A673 (cell line): ENCODE measurements around the gene SLC8A2. TPM values are rescaled to one million over a fixed set of nuclear protein-coding genes. Genes with fewer than 3 reads are reported as not detected.

Experiments used
- BruUV-seq: library from RNA; stranded (reverse); fragments of 400-500 nt; replicated peaks from 2 replicates; lab custom pipeline; 2021; lab: Mats Ljungman, UMichigan
- CTCF ChIA-PET: fragments of 300-600 bp; sonication (Branson Sonifier 250); formaldehyde crosslinking; loops from one replicate; lab custom pipeline; 2022; ENCODE audit warnings: antibody characterized with exemption; lab: Charles Lee
- POLR2A ChIA-PET: fragments of 300-600 bp; sonication (Branson Sonifier 250); formaldehyde crosslinking; loops from one replicate; lab custom pipeline; 2022; ENCODE audit warnings: antibody characterized with exemption; ENCODE audit not compliant: low non-redundant PET; lab: Charles Lee
- DNase-seq: peaks from one replicate; pipeline ENCODE4 v3.0.0-alpha.2; 2015; ENCODE audit warnings: low spot score
- H3K27ac ChIP-seq: fragments of 200-600 bp; sonication (generic); 2 replicates; pipeline ENCODE4 v1.5.1; 2016; ENCODE audit warnings: mixed run types, low read depth, mild to moderate bottlenecking, mixed read lengths, antibody characterized with exemption, low read length; ENCODE audit not compliant: poor library complexity, severe bottlenecking
- H3K27me3 ChIP-seq: fragments of 200-600 bp; sonication (generic); replicated peaks from 2 replicates; pipeline ENCODE4 v1.6.1; 2017; ENCODE audit warnings: mixed run types, low read depth, mild to moderate bottlenecking, mixed read lengths, antibody characterized with exemption, low read length; ENCODE audit not compliant: insufficient read depth, poor library complexity
- H3K36me3 ChIP-seq: fragments of 200-600 bp; sonication (generic); 2 replicates; pipeline ENCODE4 v1.6.1; 2016; ENCODE audit warnings: mixed run types, mild to moderate bottlenecking, mixed read lengths, antibody characterized with exemption, low read length; ENCODE audit not compliant: insufficient read depth, poor library complexity, severe bottlenecking
- H3K4me1 ChIP-seq: fragments of 200-600 bp; sonication (generic); 2 replicates; pipeline ENCODE4 v1.6.1; 2017; ENCODE audit warnings: mixed run types, mild to moderate bottlenecking, mixed read lengths, antibody characterized with exemption, low read length; ENCODE audit not compliant: insufficient read depth, poor library complexity, severe bottlenecking
- H3K4me3 ChIP-seq: fragments of 200-600 bp; sonication (generic); 2 replicates; pipeline ENCODE4 v1.5.1; 2016; ENCODE audit warnings: low read depth, mixed run types, mild to moderate bottlenecking, mixed read lengths, low read length; ENCODE audit not compliant: poor library complexity, severe bottlenecking
- H3K9me3 ChIP-seq: fragments of 200-600 bp; sonication (generic); 2 replicates; pipeline ENCODE4 v1.6.1; 2016; ENCODE audit warnings: mixed run types, low read depth, mild to moderate bottlenecking, mixed read lengths, antibody characterized with exemption, low read length; ENCODE audit not compliant: poor library complexity, severe bottlenecking
- CTCF ChIP-seq: fragments of 300-800, 200-600 bp; sonication (generic); conservative IDR thresholded peaks from 2 replicates; pipeline ENCODE4 v1.5.1; 2017; ENCODE audit warnings: low read depth, mild to moderate bottlenecking, antibody characterized with exemption, low read length, moderate library complexity, mixed read lengths
- EZH2 ChIP-seq: fragments of 200-600 bp; sonication (generic); IDR thresholded peaks from 2 replicates; pipeline ENCODE4 v1.6.1; 2017; ENCODE audit warnings: borderline replicate concordance, low read depth, mild to moderate bottlenecking, mixed read lengths, antibody characterized with exemption, low read length; ENCODE audit not compliant: poor library complexity, severe bottlenecking
- intact Hi-C: fragments of 100-400 bp; cut with micrococcal nuclease; formaldehyde crosslinking; loops from one replicate; pipeline ENCODE4 v1.10.0; 2022; ENCODE audit not compliant: unreplicated experiment
- total RNA-seq: library from RNA; stranded (reverse); gene quantifications from 2 replicates; pipeline ENCODE4 v1.2.3, GENCODE V29; 2021

Gene SLC8A2
- total RNA-seq, 1 experiment from 2014 or later, result 3.2 TPM

DNA sequence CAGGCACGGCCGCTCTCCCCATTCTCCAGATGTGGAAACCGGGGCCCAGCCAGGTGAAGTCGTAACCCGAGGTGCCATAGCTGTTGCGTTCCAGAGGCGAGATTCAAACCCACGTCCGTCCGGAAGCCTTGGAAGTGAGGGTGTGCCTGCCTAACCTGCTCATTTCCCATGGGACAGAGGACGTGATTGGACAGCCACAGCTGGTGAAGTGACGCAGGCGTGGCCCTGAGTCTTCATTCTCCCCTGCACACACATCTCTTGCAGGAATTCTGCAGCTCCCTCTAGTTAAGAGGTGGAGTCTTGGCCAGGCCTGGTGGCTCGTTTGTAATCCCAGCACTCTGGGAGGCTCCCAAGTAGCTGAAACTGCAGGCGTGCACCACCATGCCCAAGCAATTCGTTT lies 69.2 kb downstream of the SLC8A2 start:
- BruUV-seq, result no TSS peak
- no peaks in the 10 kb centered on the region for H3K36me3 ChIP-seq
- no peaks in the 10 kb centered on the region for H3K27me3 ChIP-seq
- CTCF ChIA-PET, result interaction anchor here (0.6 kb wide), 1 partner anchor 196 kb away, joined by 4 read pairs; no protein-coding TSS in a partner anchor
- no peak overlapping the region for H3K4me3 ChIP-seq
- H3K4me1 ChIP-seq, result no peaks in the 10 kb centered on the region
- DNase-seq, result no peak
- no peaks in the 10 kb centered on the region for H3K9me3 ChIP-seq
- POLR2A ChIA-PET, result interaction anchor here (0.6 kb wide), 1 partner anchor 12 kb away, joined by 3 read pairs; no protein-coding TSS in a partner anchor
- H3K27ac ChIP-seq, result no peak overlapping the region
- TF ChIP-seq CTCF (no peak), EZH2 (no peak)
- intact Hi-C loops, result no loop called here

GRCh38 chr19:47398707-47399597 lies 72.7 kb downstream of the SLC8A2 start:
- Histone ChIP-seq H3K4me1 (no peaks in the 10 kb centered on the region), H3K27ac (no peak overlapping the region), H3K9me3 (no peaks in the 10 kb centered on the region), H3K4me3 (no peak overlapping the region), H3K36me3 (no peaks in the 10 kb centered on the region), H3K27me3 (no peaks in the 10 kb centered on the region)
- CTCF ChIA-PET, result no interaction called here
- no peak for DNase-seq
- BruUV-seq, result no TSS peak
- POLR2A ChIA-PET, result no interaction called here
- TF ChIP-seq EZH2 (no peak), CTCF (no peak)
- intact Hi-C loops, result no loop called here

- ChIA-PET POLR2A (no interaction called here), CTCF (interaction anchor here (0.7 to 1.2 kb wide), 11 partner anchors 8 to 397 kb away, joined by 3 to 8 read pairs (median 3); partner anchors contain the start of gene DHX34)
- intact Hi-C loops, result loop anchor here (1.0 kb wide), 1 partner anchor 95 kb away; no protein-coding TSS in a partner anchor
- Histone ChIP-seq H3K4me1 (no peaks in the 10 kb centered on the region), H3K27me3 (no peaks in the 10 kb centered on the region), H3K4me3 (no peak overlapping the region), H3K9me3 (no peaks in the 10 kb centered on the region), H3K36me3 (no peaks in the 10 kb centered on the region), H3K27ac (no peak overlapping the region)
- peak; percentile 77 for DNase-seq
- BruUV-seq, result no TSS peak
- TF ChIP-seq EZH2, result no peak
- peak; percentile 90 for TF ChIP-seq CTCF
Observed at GRCh38 chr19:47391510-47392223, 80.0 kb downstream of the SLC8A2 start.
